H1 (cell line): Measurements from ENCODE around the gene FSTL4. TPM values are rescaled to one million over a fixed set of nuclear protein-coding genes. Genes with fewer than 3 reads are reported as not detected.

ENCODE experiments used
- CHD7 ChIP-seq: fragments of 300-600 bp; sonication (generic); IDR thresholded peaks from 2 replicates; pipeline ENCODE4 v1.7.1; 2012; ENCODE audit warnings: low read length, moderate library complexity, mild to moderate bottlenecking, inconsistent platforms; ENCODE audit not compliant: insufficient replicate concordance
- CTCF ChIP-seq, 3 experiments: IDR thresholded peaks; 1 replicate in 2 of 3; 2 replicates in 1 of 3; pipeline versions ENCODE4 v1.5.1 to v1.6.1; 2011; ENCODE audit warnings: low read length in 3 of 3, mild to moderate bottlenecking in 3 of 3, inconsistent platforms in 2 of 3, low read depth in 1 of 3, moderate library complexity in 1 of 3; ENCODE audit not compliant: insufficient read depth in 1 of 3; ENCODE audit errors: control extremely low read depth in 1 of 3
- polyA plus RNA-seq, 7 experiments: library from polyadenylated mRNA; depleted of rRNA in 3 of 7; stranded (reverse) in 5 of 7; unstranded in 2 of 7; fragments of >200 nt in 5 of 7; fragments of 200-250 nt in 2 of 7; gene quantifications; 1 replicate in 5 of 7; 2 replicates in 1 of 7; 4 replicates in 1 of 7; pipeline versions ENCODE4 v1.2.1 to v1.2.3, GENCODE V29; 2011 to 2013; ENCODE audit warnings: missing spikeins in 2 of 7, mixed read lengths in 2 of 7
- total RNA-seq: library from RNA; stranded (reverse); fragmentation: NEBNext Ultra II Directional; extraction: Animal tissue kit (Norgen Biotek cat#: 25700); gene quantifications from 2 replicates; pipeline ENCODE4 v1.2.1, GENCODE V29; 2021

The FSTL4 gene
- total and polyA plus RNA-seq, 2 of the 8 experiments (the other 6 are each of a cell fraction or from before 2014, with no cell fraction given): 3.1 to 4.1 TPM

GRCh38 chr5:133254803-133255202, 357.5 kb downstream of the FSTL4 start (continued):
- no peak for TF ChIP-seq CHD7
- peak in 1 of 3 experiments; percentile 51; a peak in 1 of 4 replicates for TF ChIP-seq CTCF (IDR thresholded peaks at IDR 0.05; ENCODE audit: control extremely low read depth in 1 of 3, insufficient read depth in 1 of 3, low read depth in 1 of 3, low read length in 3 of 3)
